HEK293 (cell line): Measurements from ENCODE around the gene PIP4K2C.

Source experiments
- CTCF ChIA-PET: fragments of 350-600 bp; formaldehyde crosslinking; extraction: SDS; loops from one replicate; lab custom pipeline; 2021; ENCODE audit warnings: antibody characterized with exemption; lab: Yijun Ruan, JAX
- POLR2A ChIA-PET: fragments of 300-600 bp; formaldehyde crosslinking; extraction: SDS; loops from one replicate; lab custom pipeline; 2020; ENCODE audit warnings: antibody characterized with exemption, inconsistent platforms; lab: Yijun Ruan, JAX
- H3K27ac ChIP-seq: fragments of 200-500 bp; sonication (Bioruptor generic); 2 replicates; pipeline ENCODE4 v1.5.1; 2014; ENCODE audit warnings: low read depth, low read length, control low read depth, inconsistent platforms; ENCODE audit errors: extremely low read depth
- H3K36me3 ChIP-seq, 2 experiments: fragments of 200-500 bp in 1 of 2; sonication (Bioruptor generic) in 1 of 2; 1 replicate in 1 of 2; 2 replicates in 1 of 2; pipeline ENCODE4 v1.5.1; 2014 to 2017; ENCODE audit warnings: inconsistent platforms in 2 of 2, low read length in 2 of 2; ENCODE audit not compliant: control insufficient read depth in 2 of 2, insufficient read depth in 1 of 2
- H3K4me1 ChIP-seq: fragments of 200-500 bp; sonication (Bioruptor generic); 2 replicates; pipeline ENCODE4 v1.5.1; 2014; ENCODE audit warnings: mild to moderate bottlenecking, low read length, inconsistent platforms; ENCODE audit not compliant: control insufficient read depth, insufficient read depth
- H3K4me3 ChIP-seq: 2 replicates; pipeline ENCODE4 v1.5.1; 2011; ENCODE audit warnings: low read depth, mild to moderate bottlenecking, control low read depth, low read length, moderate library complexity
- H3K9me3 ChIP-seq: fragments of 200-500 bp; sonication (Bioruptor generic); 2 replicates; pipeline ENCODE4 v1.5.1; 2014; ENCODE audit warnings: low read depth, low read length, inconsistent platforms; ENCODE audit not compliant: control insufficient read depth, insufficient read depth
- EGR2 ChIP-seq: fragments of 450-650 bp; formaldehyde crosslinking; IDR thresholded peaks from 2 replicates; pipeline ENCODE4 v1.5.1; 2016; ENCODE audit warnings: low read depth, missing biosample characterization, missing genetic modification characterization
- HIC1 ChIP-seq: fragments of 450-650 bp; formaldehyde crosslinking; IDR thresholded peaks from 2 replicates; pipeline ENCODE4 v1.5.1; 2016; ENCODE audit warnings: missing biosample characterization, missing genetic modification characterization
- IKZF3 ChIP-seq: fragments of 450-650 bp; IDR thresholded peaks from 2 replicates; pipeline ENCODE4 v1.5.0; 2018; ENCODE audit warnings: missing biosample characterization, mild to moderate bottlenecking, missing genetic modification characterization, moderate library complexity
- MEIS1 ChIP-seq: sonication (generic); formaldehyde crosslinking; IDR thresholded peaks from 2 replicates; pipeline ENCODE4 v1.8.1; 2022; ENCODE audit warnings: missing genetic modification reagents, mild to moderate bottlenecking, borderline replicate concordance
- SP2 ChIP-seq: fragments of 450-650 bp; formaldehyde crosslinking; IDR thresholded peaks from 2 replicates; pipeline ENCODE4 v1.5.1; 2016; ENCODE audit warnings: missing biosample characterization, missing genetic modification characterization
- ZBTB1 ChIP-seq: fragments of 450-650 bp; formaldehyde crosslinking; IDR thresholded peaks from 2 replicates; pipeline ENCODE4 v1.5.1; 2016; ENCODE audit warnings: missing biosample characterization, missing genetic modification characterization
- ZBTB26 ChIP-seq: fragments of 450-650 bp; formaldehyde crosslinking; optimal IDR thresholded peaks from 2 replicates; pipeline ENCODE3; 2016; ENCODE audit warnings: missing biosample characterization, mild to moderate bottlenecking, missing genetic modification characterization
- ZEB2 ChIP-seq: fragments of 450-650 bp; formaldehyde crosslinking; IDR thresholded peaks from 2 replicates; pipeline ENCODE4 v1.5.1; 2016; ENCODE audit warnings: missing biosample characterization, missing genetic modification characterization
- ZNF133 ChIP-seq: fragments of 450-650 bp; formaldehyde crosslinking; IDR thresholded peaks from 2 replicates; pipeline ENCODE4 v1.5.1; 2016; ENCODE audit warnings: missing biosample characterization, missing genetic modification characterization
- ZNF140 ChIP-seq: fragments of 450-650 bp; formaldehyde crosslinking; IDR thresholded peaks from 2 replicates; pipeline ENCODE4 v1.5.1; 2016; ENCODE audit warnings: missing biosample characterization, missing genetic modification characterization
- ZNF155 ChIP-seq: fragments of 450-650 bp; formaldehyde crosslinking; IDR thresholded peaks from 2 replicates; pipeline ENCODE4 v1.5.1; 2016; ENCODE audit warnings: missing biosample characterization, missing genetic modification characterization
- ZNF202 ChIP-seq: fragments of 450-650 bp; formaldehyde crosslinking; IDR thresholded peaks from 2 replicates; pipeline ENCODE4 v1.5.1; 2016; ENCODE audit warnings: missing biosample characterization, missing genetic modification characterization, borderline replicate concordance
- ZNF211 ChIP-seq: fragments of 450-650 bp; formaldehyde crosslinking; IDR thresholded peaks from 2 replicates; pipeline ENCODE4 v1.5.1; 2016; ENCODE audit warnings: low read depth, missing biosample characterization, missing genetic modification characterization
- ZNF292 ChIP-seq: fragments of 450-650 bp; formaldehyde crosslinking; IDR thresholded peaks from 2 replicates; pipeline ENCODE4 v1.5.1; 2016; ENCODE audit warnings: low read depth, missing biosample characterization, missing genetic modification characterization, borderline replicate concordance
- ZNF341 ChIP-seq: fragments of 450-650 bp; formaldehyde crosslinking; IDR thresholded peaks from 2 replicates; pipeline ENCODE4; 2016; ENCODE audit warnings: low read depth, missing biosample characterization, missing genetic modification characterization
- ZNF433 ChIP-seq: fragments of 450-650 bp; formaldehyde crosslinking; IDR thresholded peaks from 2 replicates; pipeline ENCODE4 v1.5.1; 2016; ENCODE audit warnings: missing biosample characterization, missing genetic modification characterization, low read depth
- ZNF48 ChIP-seq: fragments of 450-650 bp; formaldehyde crosslinking; IDR thresholded peaks from 2 replicates; pipeline ENCODE4 v1.5.1; 2016; ENCODE audit warnings: missing biosample characterization, missing genetic modification characterization
- ZNF510 ChIP-seq: fragments of 450-650 bp; formaldehyde crosslinking; IDR thresholded peaks from 2 replicates; pipeline ENCODE4 v1.5.1; 2018; ENCODE audit warnings: mild to moderate bottlenecking, missing genetic modification characterization, missing biosample characterization; ENCODE audit not compliant: insufficient replicate concordance
- ZNF571 ChIP-seq: fragments of 450-650 bp; formaldehyde crosslinking; IDR thresholded peaks from 2 replicates; pipeline ENCODE4 v1.5.0; 2017; ENCODE audit warnings: missing biosample characterization, missing genetic modification characterization
- ZNF580 ChIP-seq: fragments of 450-650 bp; formaldehyde crosslinking; IDR thresholded peaks from 2 replicates; pipeline ENCODE4 v1.5.1; 2016; ENCODE audit warnings: missing biosample characterization, missing genetic modification characterization
- ZNF626 ChIP-seq: fragments of 450-650 bp; sonication (Bioruptor Pico); formaldehyde crosslinking; IDR thresholded peaks from 2 replicates; pipeline ENCODE4 v1.5.1; 2018; ENCODE audit warnings: missing biosample characterization, missing genetic modification characterization, inconsistent platforms
- ZNF645 ChIP-seq: fragments of 450-650 bp; formaldehyde crosslinking; IDR thresholded peaks from 2 replicates; pipeline ENCODE4; 2016; ENCODE audit warnings: missing biosample characterization, missing genetic modification characterization

The PIP4K2C gene

GRCh38 chr12:57619434-57620244 is 28.6 kb downstream of the PIP4K2C start:
- TF ChIP-seq ZNF510 (tag by site-specific recombination) (no peak), ZNF292 (tag by site-specific recombination) (no peak), SP2 (tag by site-specific recombination) (no peak), ZNF140 (tag by site-specific recombination) (no peak), IKZF3 (tag by site-specific recombination) (no peak), ZNF571 (no peak), ZNF211 (tag by site-specific recombination) (no peak), ZBTB26 (tag by site-specific recombination) (no peak), ZNF155 (tag by site-specific recombination) (no peak)
- POLR2A ChIA-PET, result interaction anchor here (0.5 to 1.8 kb wide), 5 partner anchors 8 to 161 kb away, joined by 3 to 7 read pairs (median 4); partner anchors contain the start of genes ARHGEF25 and DTX3
- Histone ChIP-seq H3K4me3 (no peak overlapping the region), H3K9me3 (no peaks in the 10 kb centered on the region), H3K36me3 (peaks cover 0 to 50% of the 10 kb centered on the region in 2 experiments; a peak in 1 of 3 replicates), H3K4me1 (no peaks in the 10 kb centered on the region), H3K27ac (no peak overlapping the region)
- CTCF ChIA-PET, result interaction anchor here (0.9 to 4.5 kb wide), 10 partner anchors 11 to 83 kb away, joined by 3 to 113 read pairs (median 4); partner anchors contain the start of genes B4GALNT1 and DCTN2

- Histone ChIP-seq H3K27ac (no peak overlapping the region), H3K9me3 (no peaks in the 10 kb centered on the region), H3K4me3 (no peak overlapping the region), H3K4me1 (no peaks in the 10 kb centered on the region), H3K36me3 (peaks cover 0 to 50% of the 10 kb centered on the region in 2 experiments; a peak in 1 of 3 replicates)
- 0 out of 2 replicates have a peak, but pooled peaks have one; percentile 38 for TF ChIP-seq ZEB2 (tag by site-specific recombination)
- no peak for TF ChIP-seq ZNF580 (tag by site-specific recombination)
- ChIA-PET CTCF (interaction anchor here (0.6 to 4.5 kb wide), 18 partner anchors 10 to 992 kb away, joined by 3 to 113 read pairs (median 4); partner anchors contain the start of genes B4GALNT1 and DCTN2), POLR2A (interaction anchor here (0.6 to 1.8 kb wide), 4 partner anchors 9 to 109 kb away, joined by 3 to 7 read pairs (median 4); partner anchors contain the start of genes ARHGEF25 and DTX3)
These were observed 29.4 kb downstream of the PIP4K2C start for GRCh38 chr12:57620245-57620935.

GRCh38 chr12:57620936-57621496 is 30.0 kb downstream of the PIP4K2C start:
- POLR2A ChIA-PET, result interaction anchor here (0.6 to 1.8 kb wide), 2 partner anchors 38 to 110 kb away, joined by 3 to 6 read pairs; no protein-coding TSS in a partner anchor
- CTCF ChIA-PET, result interaction anchor here (0.7 to 4.5 kb wide), 15 partner anchors 10 to 992 kb away, joined by 3 to 113 read pairs (median 4); partner anchors contain the start of gene B4GALNT1
- Histone ChIP-seq H3K4me1 (no peaks in the 10 kb centered on the region), H3K4me3 (no peak overlapping the region), H3K27ac (no peak overlapping the region), H3K36me3 (peaks cover 0 to 50% of the 10 kb centered on the region in 2 experiments; a peak in 1 of 3 replicates), H3K9me3 (no peaks in the 10 kb centered on the region)
- TF ChIP-seq EGR2 (tag by site-specific recombination), result no peak
- no peak for TF ChIP-seq MEIS1 (CRISPR knock-in tag)
- TF ChIP-seq ZNF433 (tag by site-specific recombination), result no peak
- TF ChIP-seq ZNF48 (tag by site-specific recombination), result no peak
- no peak for TF ChIP-seq ZNF202 (tag by site-specific recombination)
- no peak for TF ChIP-seq ZNF133 (tag by site-specific recombination)
- TF ChIP-seq ZNF645 (tag by site-specific recombination), result no peak
- TF ChIP-seq HIC1 (tag by site-specific recombination), result no peak
- TF ChIP-seq ZNF341 (tag by site-specific recombination), result no peak
- TF ChIP-seq ZNF626 (tag by site-specific recombination), result no peak
- no peak for TF ChIP-seq ZBTB1 (tag by site-specific recombination)
- TF ChIP-seq SP2 (tag by site-specific recombination), result no peak
